MM.1S (cell line): Measurements from ENCODE around the gene MAP3K1.

Experiments
- EZH2 ChIP-seq: fragments of 300-600 bp; sonication (generic); optimal IDR thresholded peaks from 2 replicates; pipeline ENCODE3; 2017; ENCODE audit warnings: low read depth, mild to moderate bottlenecking, antibody characterized with exemption, low read length, mixed read lengths
- EZH2phosphoT487 ChIP-seq: fragments of 300-600 bp; sonication (generic); IDR thresholded peaks from 2 replicates; pipeline ENCODE4 v1.6.1; 2018; ENCODE audit warnings: antibody characterized with exemption, low read length
- TF ChIP-seq, protein P1 (sequence below): fragments of 300-600 bp; sonication (generic); IDR thresholded peaks from 2 replicates; pipeline ENCODE4 v1.5.1; 2016; ENCODE audit warnings: antibody characterized with exemption, low read length, mixed read lengths

DNA sequence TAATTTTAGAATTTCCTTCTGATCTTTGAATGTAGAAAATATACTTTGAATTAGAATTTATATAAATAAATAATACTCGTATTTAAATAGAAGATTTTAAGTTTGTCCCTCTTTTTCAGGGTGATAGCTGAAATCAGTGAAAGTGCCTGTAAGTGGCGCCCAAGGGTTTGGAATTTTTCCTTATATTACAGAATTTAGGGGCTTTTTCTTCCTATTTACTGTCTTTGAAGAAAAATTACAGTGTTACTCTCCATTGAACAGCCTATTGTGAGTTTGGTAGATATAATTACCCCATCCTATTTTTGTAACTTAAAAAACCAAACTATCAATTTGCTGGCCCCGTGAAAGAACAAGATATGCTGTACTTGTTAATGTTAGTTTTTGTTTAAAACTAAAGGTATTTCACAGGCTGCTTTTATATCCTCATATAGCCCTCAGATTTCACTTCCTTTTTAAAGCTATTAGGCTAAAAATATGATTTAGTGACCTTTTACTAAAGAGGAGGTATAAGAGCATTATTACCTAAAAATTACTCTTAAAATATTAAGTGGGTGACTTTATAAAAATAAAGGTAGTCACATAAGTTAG is 3.2 kb downstream of the MAP3K1 start:
- TF ChIP-seq, protein P1, sequence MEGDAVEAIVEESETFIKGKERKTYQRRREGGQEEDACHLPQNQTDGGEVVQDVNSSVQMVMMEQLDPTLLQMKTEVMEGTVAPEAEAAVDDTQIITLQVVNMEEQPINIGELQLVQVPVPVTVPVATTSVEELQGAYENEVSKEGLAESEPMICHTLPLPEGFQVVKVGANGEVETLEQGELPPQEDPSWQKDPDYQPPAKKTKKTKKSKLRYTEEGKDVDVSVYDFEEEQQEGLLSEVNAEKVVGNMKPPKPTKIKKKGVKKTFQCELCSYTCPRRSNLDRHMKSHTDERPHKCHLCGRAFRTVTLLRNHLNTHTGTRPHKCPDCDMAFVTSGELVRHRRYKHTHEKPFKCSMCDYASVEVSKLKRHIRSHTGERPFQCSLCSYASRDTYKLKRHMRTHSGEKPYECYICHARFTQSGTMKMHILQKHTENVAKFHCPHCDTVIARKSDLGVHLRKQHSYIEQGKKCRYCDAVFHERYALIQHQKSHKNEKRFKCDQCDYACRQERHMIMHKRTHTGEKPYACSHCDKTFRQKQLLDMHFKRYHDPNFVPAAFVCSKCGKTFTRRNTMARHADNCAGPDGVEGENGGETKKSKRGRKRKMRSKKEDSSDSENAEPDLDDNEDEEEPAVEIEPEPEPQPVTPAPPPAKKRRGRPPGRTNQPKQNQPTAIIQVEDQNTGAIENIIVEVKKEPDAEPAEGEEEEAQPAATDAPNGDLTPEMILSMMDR = no peak
- TF ChIP-seq EZH2 (no peak), EZH2phosphoT487 (no peak)
